Fibroblast of lung (primary cell): ENCODE data around the gene INTS4.

ENCODE experiments used
- CTCF ChIP-seq, 2 donors: IDR thresholded peaks in 1 of 2; conservative IDR thresholded peaks in 1 of 2; 1 replicate in 1 of 2; 2 replicates in 1 of 2; pipeline ENCODE4 v1.5.1; 2011 to 2012; ENCODE audit warnings: low read length in 2 of 2, control low read depth in 1 of 2, inconsistent platforms in 1 of 2, low read depth in 1 of 2, mild to moderate bottlenecking in 1 of 2
- EZH2 ChIP-seq: IDR thresholded peaks from 2 replicates; pipeline ENCODE4 v1.5.1; 2012; ENCODE audit warnings: low read length, control low read depth, mild to moderate bottlenecking; ENCODE audit errors: missing control alignments

DNA sequence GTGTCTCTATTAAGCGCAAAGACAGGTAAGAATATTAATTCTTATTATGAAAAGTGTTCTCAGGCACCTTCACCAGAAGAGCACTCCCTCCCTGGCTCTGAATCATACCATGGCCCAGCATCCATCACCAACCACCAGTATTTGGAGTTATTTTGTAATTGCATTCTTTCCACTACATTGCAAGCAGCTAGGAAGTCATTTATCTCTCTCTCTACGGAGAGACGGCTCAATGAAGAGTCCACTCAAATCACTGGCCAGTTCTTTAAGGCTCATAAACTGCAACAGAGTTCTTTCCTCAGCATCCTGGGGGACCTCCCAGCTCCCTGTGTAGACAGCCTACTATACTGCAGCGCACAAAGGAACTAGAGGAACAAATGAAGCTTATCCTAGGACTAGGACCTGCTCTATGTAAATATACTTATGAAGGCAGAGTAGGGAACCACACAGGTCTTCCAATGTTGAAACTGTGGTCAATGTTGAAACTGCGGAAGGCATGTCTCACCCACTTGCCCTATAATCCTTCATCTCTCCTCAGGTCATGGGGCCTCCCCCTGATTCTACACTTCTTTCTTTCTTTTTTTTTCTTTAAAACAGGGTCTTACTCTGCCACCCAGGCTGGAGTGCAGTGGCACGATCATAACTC is 110.2 kb downstream of the INTS4 start:
- TF ChIP-seq CTCF (conservative IDR thresholded peaks at IDR 0.05 in 1 of 2, IDR thresholded peaks at IDR 0.05 in 1 of 2; ENCODE audit: low read depth in 1 of 2, low read length in 2 of 2), result no peak
- TF ChIP-seq EZH2, result no peak
